H1 (cell line): Measurements from ENCODE around the gene DIABLO. TPM values are rescaled to one million over a fixed set of nuclear protein-coding genes. Genes with fewer than 3 reads are reported as not detected.

Experiments
- CTCF ChIA-PET: fragments of 300-600 bp; sonication (Branson Sonifier 250); formaldehyde crosslinking; loops from one replicate; lab custom pipeline; 2021; ENCODE audit not compliant: partially characterized antibody; lab: Charles Lee
- POLR2A ChIA-PET: fragments of 300-600 bp; sonication (Branson Sonifier 250); formaldehyde crosslinking; loops from one replicate; lab custom pipeline; 2021; ENCODE audit warnings: inconsistent platforms; ENCODE audit not compliant: partially characterized antibody; lab: Charles Lee
- DNase-seq, 2 experiments: peaks; one replicate each; pipeline versions ENCODE4 v3.0.0 to v3.0.0-alpha.2; 2010 to 2022; ENCODE audit warnings: low spot score in 2 of 2, low read depth in 1 of 2, mixed read lengths in 1 of 2
- FAIRE-seq: peaks from 2 replicates; lab custom pipeline; 2011; peaks lifted over from hg19 to GRCh38; lab: Jason Lieb, UNC
- H2AFZ ChIP-seq: 2 replicates; pipeline ENCODE4 v1.8.1; 2012; ENCODE audit warnings: low read length, inconsistent platforms
- H2AK5ac ChIP-seq: 2 replicates; pipeline ENCODE4 v1.6.1; 2013; ENCODE audit warnings: low read depth, low read length
- H2BK120ac ChIP-seq: replicated peaks from 2 replicates; pipeline ENCODE3; 2013; ENCODE audit warnings: low read depth, low read length, inconsistent platforms
- H2BK12ac ChIP-seq: 2 replicates; pipeline ENCODE4 v1.6.1; 2013; ENCODE audit warnings: low read depth, low read length
- H2BK15ac ChIP-seq: 2 replicates; pipeline ENCODE4 v1.6.1; 2013; ENCODE audit warnings: low read length
- H2BK20ac ChIP-seq: 2 replicates; pipeline ENCODE4 v1.6.1; 2013; ENCODE audit warnings: low read length
- H2BK5ac ChIP-seq: 2 replicates; pipeline ENCODE4 v1.6.1; 2013; ENCODE audit warnings: low read depth, low read length
- H3K14ac ChIP-seq: 2 replicates; pipeline ENCODE4 v1.6.1; 2013; ENCODE audit warnings: inconsistent platforms; ENCODE audit not compliant: insufficient read length
- H3K18ac ChIP-seq: 2 replicates; pipeline ENCODE4 v1.6.1; 2013; ENCODE audit warnings: low read length; ENCODE audit errors: extremely low read depth
- H3K23ac ChIP-seq: 2 replicates; pipeline ENCODE4 v1.6.1; 2013; ENCODE audit warnings: inconsistent platforms; ENCODE audit not compliant: insufficient read length
- H3K23me2 ChIP-seq: 2 replicates; pipeline ENCODE4 v1.6.1; 2013; ENCODE audit warnings: low read depth, low read length
- H3K27ac ChIP-seq: 2 replicates; pipeline ENCODE4 v1.6.1; 2011; ENCODE audit warnings: low read depth, low read length, inconsistent platforms
- H3K27me3 ChIP-seq, 4 experiments: replicated peaks in 1 of 4; 1 replicate in 1 of 4; 2 replicates in 3 of 4; pipeline versions ENCODE4 v1.6.1 to v1.8.1; 2011 to 2013; ENCODE audit warnings: low read length in 3 of 4, mild to moderate bottlenecking in 3 of 4, inconsistent platforms in 2 of 4, mixed read lengths in 2 of 4, moderate library complexity in 1 of 4; ENCODE audit not compliant: control insufficient read depth in 3 of 4, insufficient read depth in 3 of 4; ENCODE audit errors: extremely low read depth in 1 of 4
- H3K36me3 ChIP-seq, 4 experiments: 2 replicates each; pipeline versions ENCODE4 v1.6.1 to v1.8.1; 2011 to 2013; ENCODE audit warnings: mild to moderate bottlenecking in 4 of 4, low read length in 3 of 4, moderate library complexity in 2 of 4, control low read depth in 1 of 4, inconsistent platforms in 1 of 4; ENCODE audit not compliant: insufficient read depth in 4 of 4, control insufficient read depth in 2 of 4
- H3K4ac ChIP-seq: replicated peaks from 2 replicates; pipeline ENCODE3; 2013; ENCODE audit warnings: low read length, low read depth, mixed read lengths, inconsistent platforms; ENCODE audit not compliant: insufficient read length
- H3K4me1 ChIP-seq, 4 experiments: replicated peaks in 1 of 4; 1 replicate in 1 of 4; 2 replicates in 3 of 4; pipeline versions ENCODE4 v1.6.1 to v1.8.1; 2011 to 2013; ENCODE audit warnings: low read length in 3 of 4, inconsistent platforms in 2 of 4, mixed read lengths in 1 of 4; ENCODE audit not compliant: insufficient read depth in 4 of 4, control insufficient read depth in 3 of 4
- H3K4me2 ChIP-seq, 2 experiments: 2 replicates each; pipeline versions ENCODE4 v1.6.1 to v1.8.1; 2011 to 2013; ENCODE audit warnings: low read depth in 2 of 2, low read length in 2 of 2, control low read depth in 1 of 2, inconsistent platforms in 1 of 2, mild to moderate bottlenecking in 1 of 2; ENCODE audit not compliant: insufficient read depth in 1 of 2
- H3K4me3 ChIP-seq, 4 experiments: fragments of 200-600, 300-600 bp in 1 of 4; sonication (generic), shearing (Covaris generic), sonication (Bioruptor Twin) in 1 of 4; 2 replicates each; pipeline versions ENCODE4 v1.5.1 to v1.8.1; 2011 to 2016; ENCODE audit warnings: low read length in 4 of 4, low read depth in 3 of 4, control low read depth in 2 of 4, inconsistent platforms in 2 of 4, mild to moderate bottlenecking in 2 of 4, mixed read lengths in 1 of 4, moderate library complexity in 1 of 4; ENCODE audit not compliant: insufficient read depth in 2 of 4; ENCODE audit errors: extremely low read depth in 1 of 4
- H3K56ac ChIP-seq: replicated peaks from 2 replicates; pipeline ENCODE3; 2013; ENCODE audit warnings: low read depth, mild to moderate bottlenecking, mixed read lengths, low read length, inconsistent platforms; ENCODE audit not compliant: insufficient read length
- H3K79me1 ChIP-seq: 2 replicates; pipeline ENCODE4 v1.6.1; 2013; ENCODE audit warnings: low read depth, low read length, control low read depth
- H3K79me2 ChIP-seq, 2 experiments: 2 replicates each; pipeline versions ENCODE4 v1.6.1 to v1.8.1; 2012 to 2013; ENCODE audit warnings: low read length in 2 of 2, mild to moderate bottlenecking in 2 of 2, inconsistent platforms in 1 of 2; ENCODE audit not compliant: insufficient read depth in 2 of 2, control insufficient read depth in 1 of 2
- H3K9ac ChIP-seq, 4 experiments: replicated peaks in 1 of 4; 1 replicate in 1 of 4; 2 replicates in 3 of 4; pipeline versions ENCODE4 v1.6.1 to v1.8.1; 2011 to 2013; ENCODE audit warnings: low read depth in 3 of 4, low read length in 3 of 4, control low read depth in 2 of 4, mild to moderate bottlenecking in 2 of 4, moderate library complexity in 2 of 4, inconsistent platforms in 1 of 4; ENCODE audit errors: extremely low read depth in 1 of 4
- H3K9me3 ChIP-seq, 2 experiments: 2 replicates each; pipeline versions ENCODE4 v1.6.1 to v1.8.1; 2012 to 2013; ENCODE audit warnings: mild to moderate bottlenecking in 2 of 2, moderate library complexity in 2 of 2, control low read depth in 1 of 2, inconsistent platforms in 1 of 2, low read depth in 1 of 2, low read length in 1 of 2, mixed read lengths in 1 of 2; ENCODE audit not compliant: insufficient read depth in 2 of 2
- H4K20me1 ChIP-seq, 2 experiments: replicated peaks in 1 of 2; 2 replicates each; pipeline versions ENCODE3 to v1.8.1; 2011 to 2013; ENCODE audit warnings: inconsistent platforms in 2 of 2, low read length in 2 of 2, mild to moderate bottlenecking in 1 of 2; ENCODE audit not compliant: insufficient read depth in 2 of 2, control insufficient read depth in 1 of 2
- H4K5ac ChIP-seq: 2 replicates; pipeline ENCODE4 v1.6.1; 2013; ENCODE audit warnings: low read length, low read depth, mixed read lengths, inconsistent platforms; ENCODE audit not compliant: insufficient read length
- H4K8ac ChIP-seq: 2 replicates; pipeline ENCODE4 v1.8.0; 2013; ENCODE audit warnings: mild to moderate bottlenecking, moderate library complexity, low read length, inconsistent platforms; ENCODE audit not compliant: insufficient read depth; ENCODE audit errors: extremely low read depth
- H4K91ac ChIP-seq: replicated peaks from 2 replicates; pipeline ENCODE3; 2013; ENCODE audit warnings: low read length, mixed read lengths, inconsistent platforms; ENCODE audit not compliant: insufficient read length
- ASH2L ChIP-seq: fragments of 200-600, 300-600 bp; sonication (generic); IDR thresholded peaks from one replicate; pipeline ENCODE4 v1.7.1; 2017; ENCODE audit warnings: low read length
- CHD2 ChIP-seq: IDR thresholded peaks from 2 replicates; pipeline ENCODE4 v1.6.1; 2012; ENCODE audit warnings: low read length, improper control_type of control experiment
- EZH2 ChIP-seq: fragments of 200-600 bp; sonication (generic); IDR thresholded peaks from 2 replicates; pipeline ENCODE4 v1.7.1; 2012; ENCODE audit warnings: low read depth, mild to moderate bottlenecking, moderate library complexity, low read length, inconsistent platforms; ENCODE audit not compliant: severe bottlenecking
- PHF8 ChIP-seq: fragments of 200-600 bp; sonication (generic); conservative IDR thresholded peaks from 2 replicates; pipeline ENCODE4 v1.7.1; 2012; ENCODE audit warnings: low read depth, mild to moderate bottlenecking, inconsistent platforms, low read length, moderate library complexity
- TAF1 ChIP-seq: IDR thresholded peaks from 2 replicates; pipeline ENCODE4 v1.6.1; 2011; ENCODE audit warnings: mild to moderate bottlenecking, low read depth, low read length
- TAF7 ChIP-seq: optimal IDR thresholded peaks from 2 replicates; pipeline ENCODE3; 2011; ENCODE audit warnings: low read depth, mild to moderate bottlenecking, inconsistent platforms, low read length, moderate library complexity, borderline replicate concordance
- YY1 ChIP-seq: IDR thresholded peaks from 2 replicates; pipeline ENCODE4 v1.6.1; 2011; ENCODE audit warnings: low read depth, mild to moderate bottlenecking, low read length
- WGBS, 2 experiments: shearing (Covaris generic) in 1 of 2; methylation state at CpG; one replicate each; pipeline versions ENCODE4 v1.1.6 to v1.1.7; 2013 to 2015; ENCODE audit warnings: low lambda C conversion rate in 2 of 2, mixed read lengths in 2 of 2, inconsistent platforms in 1 of 2, low coverage in 1 of 2, missing lambda C conversion rate in 1 of 2; ENCODE audit not compliant: insufficient replicate concordance in 2 of 2, insufficient coverage in 1 of 2, insufficient read length in 1 of 2; ENCODE audit errors: extremely low coverage in 1 of 2, missing lambda C conversion rate in 1 of 2; 5-methylcytosine and 5-hydroxymethylcytosine counted together
- polyA plus RNA-seq, 7 experiments: library from polyadenylated mRNA; depleted of rRNA in 3 of 7; stranded (reverse) in 5 of 7; unstranded in 2 of 7; fragments of >200 nt in 5 of 7; fragments of 200-250 nt in 2 of 7; gene quantifications; 1 replicate in 5 of 7; 2 replicates in 1 of 7; 4 replicates in 1 of 7; pipeline versions ENCODE4 v1.2.1 to v1.2.3, GENCODE V29; 2011 to 2013; ENCODE audit warnings: missing spikeins in 2 of 7, mixed read lengths in 2 of 7
- total RNA-seq: library from RNA; stranded (reverse); fragmentation: NEBNext Ultra II Directional; extraction: Animal tissue kit (Norgen Biotek cat#: 25700); gene quantifications from 2 replicates; pipeline ENCODE4 v1.2.1, GENCODE V29; 2021
- TF ChIP-seq, protein P1 (sequence below): IDR thresholded peaks from 2 replicates; pipeline ENCODE4 v1.6.1; 2012; ENCODE audit warnings: inconsistent platforms
- TF ChIP-seq, protein P2 (sequence below): IDR thresholded peaks from 2 replicates; pipeline ENCODE4 v1.6.1; 2012; ENCODE audit warnings: inconsistent platforms

DIABLO gene
- total and polyA plus RNA-seq, 2 of the 8 experiments (the other 6 are each of a cell fraction or from before 2014, with no cell fraction given), result 65.2 to 68.3 TPM

DNA sequence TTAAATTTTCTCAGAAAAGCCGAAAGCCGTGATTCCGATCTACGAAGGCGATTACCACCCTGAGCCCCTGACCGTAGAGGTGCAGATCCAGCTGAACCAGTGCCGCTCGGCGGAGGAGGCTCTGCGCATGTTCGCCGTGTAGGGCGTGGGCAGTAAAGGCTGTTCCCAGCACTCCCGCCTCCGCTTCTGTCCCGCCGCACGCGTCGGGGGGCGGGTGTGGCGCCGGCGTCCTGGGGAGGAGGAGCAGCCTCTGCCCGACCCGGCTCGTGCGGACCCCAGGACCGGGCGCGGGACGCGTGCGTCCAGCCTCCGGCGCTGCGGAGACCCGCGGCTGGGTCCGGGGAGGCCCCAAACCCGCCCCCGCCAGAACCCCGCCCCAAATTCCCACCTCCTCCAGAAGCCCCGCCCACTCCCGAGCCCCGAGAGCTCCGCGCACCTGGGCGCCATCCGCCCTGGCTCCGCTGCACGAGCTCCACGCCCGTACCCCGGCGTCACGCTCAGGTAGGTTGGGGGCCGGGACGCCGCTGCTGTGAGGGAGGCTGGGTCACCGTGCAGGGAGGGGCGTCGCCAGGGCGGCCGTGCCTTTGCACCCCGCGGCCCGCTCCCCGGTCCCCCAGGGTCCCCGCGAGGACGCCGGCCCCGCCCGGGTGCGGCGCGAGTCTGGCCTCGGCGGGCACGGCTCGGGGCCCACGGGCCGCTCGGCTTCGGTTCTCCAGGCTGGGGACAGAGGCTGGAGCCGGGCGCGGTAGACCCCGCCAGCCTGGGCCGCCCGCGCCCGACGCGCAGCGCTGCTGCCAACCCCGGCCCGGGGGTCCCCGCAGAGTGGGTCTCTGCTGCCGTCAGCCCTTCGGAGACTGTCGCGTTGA, 22.3 kb downstream of the DIABLO start, which contains the start of gene B3GNT4:
Gene B3GNT4 (plus strand): TSS at position 409 of the 866 bp plus-strand sequence. CDS start 910 bp downstream, outside the sequence.
- POLR2A ChIA-PET, result interaction anchor here (1.3 to 17.6 kb wide), 2 partner anchors 10 to 17 kb away, joined by 4 to 230 read pairs; partner anchors contain the start of gene DIABLO
- Histone ChIP-seq H4K91ac (no peak within 1 kb of the TSS), H3K56ac (peak within 1 kb of the TSS; percentile 3), H2BK12ac (no peak within 1 kb of the TSS), H3K14ac (no peak within 1 kb of the TSS), H2BK5ac (0 out of 2 replicates have a peak within 1 kb of the TSS, but pooled peaks have one; percentile 15), H3K9me3 (no peaks in the 10 kb centered on the region), H3K23ac (no peak within 1 kb of the TSS), H3K4me3 (peak within 1 kb of the TSS; percentile 29 to 74 (median 54)), H3K79me1 (no peaks in the 10 kb centered on the region), H3K4me2 (peak within 1 kb of the TSS; percentile 60 to 98), H3K9ac (peak within 1 kb of the TSS in 1 of 4 experiments; percentile 28; a peak in 2 of 7 replicates), H4K5ac (no peak within 1 kb of the TSS), H2AK5ac (no peak within 1 kb of the TSS), H4K8ac (no peak within 1 kb of the TSS; the same call in 1 of the 2 replicates), H3K23me2 (peaks cover 9% of the 10 kb centered on the region; the same call in 1 of the 2 replicates), H2BK120ac (no peak within 1 kb of the TSS), H2BK20ac (no peak within 1 kb of the TSS), H3K4ac (no peak within 1 kb of the TSS), H3K27ac (no peak within 1 kb of the TSS), H4K20me1 (peaks cover 12 to 18% of the 10 kb centered on the region in 2 experiments), H3K79me2 (no peaks in the 10 kb centered on the region), H3K4me1 (peaks cover 0 to 10% (median 3%) of the 10 kb centered on the region in 4 experiments; a peak in 5 of 7 replicates), H3K27me3 (peaks cover 9 to 44% (median 27%) of the 10 kb centered on the region in 4 experiments; a peak in 6 of 7 replicates), H2BK15ac (no peak within 1 kb of the TSS; the same call in 1 of the 2 replicates), H3K18ac (peak within 1 kb of the TSS; percentile 60), H2AFZ (peak within 1 kb of the TSS; percentile 97; the same call in 1 of the 2 replicates), H3K36me3 (peaks cover 4 to 17% (median 14%) of the 10 kb centered on the region in 4 experiments; a peak in 7 of 8 replicates)
- CTCF ChIA-PET, result interaction anchor here (1.0 to 4.0 kb wide), 4 partner anchors 10 to 66 kb away, joined by 3 to 18 read pairs (median 3); no protein-coding TSS in a partner anchor
- 4% methylated on average over 45 of the region's 104 CpGs; no CpG with 5 or more reads in 1 of the 2 experiments for WGBS, 2 experiments
- FAIRE-seq, result no peak
- peak in 1 of 2 experiments; percentile 87 for DNase-seq
- TF ChIP-seq PHF8 (peak; percentile 48; the same call in 1 of the 2 replicates), TAF7 (no peak), TAF1 (no peak), YY1 (no peak), CHD2 (no peak), ASH2L (peak; percentile 47), EZH2 (peak; percentile 76)
- TF ChIP-seq, protein P1, sequence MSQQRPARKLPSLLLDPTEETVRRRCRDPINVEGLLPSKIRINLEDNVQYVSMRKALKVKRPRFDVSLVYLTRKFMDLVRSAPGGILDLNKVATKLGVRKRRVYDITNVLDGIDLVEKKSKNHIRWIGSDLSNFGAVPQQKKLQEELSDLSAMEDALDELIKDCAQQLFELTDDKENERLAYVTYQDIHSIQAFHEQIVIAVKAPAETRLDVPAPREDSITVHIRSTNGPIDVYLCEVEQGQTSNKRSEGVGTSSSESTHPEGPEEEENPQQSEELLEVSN, result peak; percentile 84
- TF ChIP-seq, protein P2, sequence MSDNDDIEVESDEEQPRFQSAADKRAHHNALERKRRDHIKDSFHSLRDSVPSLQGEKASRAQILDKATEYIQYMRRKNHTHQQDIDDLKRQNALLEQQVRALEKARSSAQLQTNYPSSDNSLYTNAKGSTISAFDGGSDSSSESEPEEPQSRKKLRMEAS, result peak; percentile 64; the same call in 1 of the 2 replicates
